Measurements from ENCODE around the gene SIAH3. TPM values are rescaled to one million over a fixed set of nuclear protein-coding genes. Genes with fewer than 3 reads are reported as not detected.
"Not testable (repeated sequence)": the region's sequence is repeated elsewhere in the genome, so short reads cannot be mapped to it uniquely, and the experiment has no call there.

Gene SIAH3
- total RNA-seq, 6 experiments from 2014 or later = not detected

DNA sequence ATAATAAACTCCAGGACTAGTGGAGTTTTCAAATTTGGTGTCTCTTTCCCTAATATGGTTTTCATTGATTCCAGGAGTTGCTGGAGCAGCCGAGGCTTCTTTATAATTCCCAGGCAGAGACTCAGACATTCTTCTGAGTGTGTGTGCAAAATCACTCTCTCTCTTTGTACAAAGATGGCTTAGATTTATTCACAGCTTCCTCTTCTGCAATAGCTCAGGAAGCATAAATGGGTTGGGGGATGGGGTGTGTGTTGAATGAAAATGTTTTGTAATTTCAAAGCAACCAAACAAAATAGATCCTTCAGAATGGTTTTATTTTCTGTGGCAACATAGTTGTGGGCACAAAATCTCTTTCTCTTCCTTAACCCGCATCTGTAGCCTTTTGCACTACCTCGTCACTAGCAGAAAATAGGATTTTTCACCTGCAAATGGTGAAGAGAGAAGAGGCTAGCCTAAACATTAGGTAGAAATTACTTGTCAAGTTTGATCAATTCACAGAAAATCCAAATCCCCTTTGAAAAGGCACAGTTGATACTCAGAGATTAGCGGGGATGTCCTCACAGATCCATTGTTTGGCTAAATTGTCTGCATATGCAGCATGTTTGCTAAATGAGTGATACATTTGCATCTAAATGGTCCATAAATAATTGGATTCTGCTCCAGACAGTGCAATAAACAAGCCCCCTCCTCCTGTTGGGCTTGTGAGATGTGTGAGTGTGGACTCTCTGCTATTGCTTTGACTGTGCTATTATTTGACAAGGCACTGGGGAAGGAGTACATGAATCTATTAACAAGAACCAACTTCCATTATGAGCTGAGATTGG, 82.7 kb downstream of the SIAH3 start:
- no peak for TF ChIP-seq CTCF (IDR thresholded peaks at IDR 0.05)
- Mint-ChIP-seq H3K4me1 (ENCODE audit: low read depth) (no peaks in the 10 kb centered on the region; the same call in 1 of the 2 replicates), H3K27ac (no peak overlapping the region), H3K9me3 (no peaks in the 10 kb centered on the region; the same call in 1 of the 2 replicates), H3K4me3 (no peak overlapping the region), H3K36me3 (ENCODE audit: low read depth) (no peaks in the 10 kb centered on the region), H3K27me3 (ENCODE audit: insufficient read depth) (peaks cover 6% of the 10 kb centered on the region; the same call in 1 of the 2 replicates)
- no peak for DNase-seq

DNA sequence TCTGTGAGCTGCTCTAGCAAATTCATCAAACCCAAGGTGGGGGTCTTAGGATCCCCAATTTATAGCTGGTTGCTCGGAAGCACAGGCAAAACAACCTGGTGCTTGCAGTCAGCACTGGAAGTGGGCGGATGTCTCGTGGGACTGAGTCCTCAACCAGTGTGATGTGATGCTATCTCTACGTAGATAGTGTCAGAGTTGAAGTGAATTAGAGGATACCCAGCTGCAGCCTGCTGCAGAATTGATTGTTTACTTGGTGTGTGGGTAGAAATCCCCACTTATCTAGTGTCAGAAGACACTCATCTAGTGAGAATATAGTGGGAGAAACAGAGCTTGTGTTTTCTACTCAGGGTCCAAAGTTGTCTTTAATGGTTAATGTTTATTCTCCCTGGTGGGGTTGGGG, 86.1 kb downstream of the SIAH3 start:
- peaks cover 9% of the 10 kb centered on the region for H3K27me3 Mint-ChIP-seq (ENCODE audit: insufficient read depth)
- H3K9me3 Mint-ChIP-seq = no peaks in the 10 kb centered on the region; the same call in 1 of the 2 replicates
- H3K27ac Mint-ChIP-seq = no peak overlapping the region
- H3K36me3 Mint-ChIP-seq (ENCODE audit: low read depth) = no peaks in the 10 kb centered on the region
- no peak for TF ChIP-seq CTCF (IDR thresholded peaks at IDR 0.05)
- no peak overlapping the region for H3K4me3 Mint-ChIP-seq
- no peaks in the 10 kb centered on the region for H3K4me1 Mint-ChIP-seq (ENCODE audit: low read depth)
- no peak for DNase-seq

DNA sequence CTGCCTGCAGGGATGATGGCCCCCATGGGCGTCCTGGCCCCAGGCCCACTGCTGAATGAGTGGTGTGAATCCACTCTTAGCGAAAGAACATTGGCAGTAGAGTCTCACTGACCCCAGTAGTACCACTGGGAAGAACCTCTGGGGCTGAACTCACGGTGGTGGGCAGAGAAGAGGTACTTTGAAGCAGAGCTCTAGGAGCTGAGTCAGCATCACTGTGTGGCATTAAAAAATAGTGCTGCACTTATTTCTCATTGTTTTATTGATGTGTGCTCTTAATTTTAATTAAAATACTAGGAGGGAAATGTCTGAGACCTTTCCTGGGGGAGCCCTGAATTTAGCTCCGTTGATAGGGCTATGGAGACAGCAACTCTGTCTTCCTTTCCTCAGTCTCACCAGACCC, 88.1 kb downstream of the SIAH3 start:
- peaks cover 4% of the 10 kb centered on the region; the same call in 1 of the 2 replicates for H3K36me3 Mint-ChIP-seq (ENCODE audit: low read depth)
- DNase-seq = no peak
- H3K27me3 Mint-ChIP-seq (ENCODE audit: insufficient read depth) = peaks cover 7% of the 10 kb centered on the region
- H3K4me3 Mint-ChIP-seq = no peak overlapping the region
- no peaks in the 10 kb centered on the region for H3K4me1 Mint-ChIP-seq (ENCODE audit: low read depth)
- no peak for TF ChIP-seq CTCF (IDR thresholded peaks at IDR 0.05)
- no peak overlapping the region for H3K27ac Mint-ChIP-seq
- H3K9me3 Mint-ChIP-seq = peaks cover 5% of the 10 kb centered on the region

GRCh38 chr13:45757589-45757988, 94.0 kb downstream of the SIAH3 start:
- not testable (repeated sequence) for H3K27me3 Mint-ChIP-seq (ENCODE audit: insufficient read depth); H3K36me3 Mint-ChIP-seq (ENCODE audit: low read depth); H3K4me3 Mint-ChIP-seq; H3K4me1 Mint-ChIP-seq (ENCODE audit: low read depth); DNase-seq; H3K27ac Mint-ChIP-seq
- H3K9me3 Mint-ChIP-seq = peaks cover 14% of the 10 kb centered on the region

DNA sequence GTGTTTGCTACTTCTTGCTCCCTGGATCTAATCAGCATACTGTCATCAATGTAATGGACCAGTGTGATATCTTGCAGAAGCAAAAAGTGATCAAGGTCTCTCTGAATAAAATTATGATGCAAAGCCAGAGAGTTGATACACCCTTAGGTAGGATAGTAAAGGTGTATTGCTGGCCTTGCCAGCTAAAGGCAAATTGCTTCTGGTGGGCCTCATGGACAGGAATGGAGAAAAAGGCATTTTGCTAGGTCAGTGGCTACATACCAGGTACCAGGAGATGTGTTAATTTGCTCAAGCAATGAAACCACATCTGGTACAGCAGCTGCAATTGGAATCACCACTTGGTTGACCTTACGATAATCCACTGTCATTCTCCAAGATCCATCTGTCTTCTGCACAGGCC, 95.1 kb downstream of the SIAH3 start:
- H3K4me1 Mint-ChIP-seq (ENCODE audit: low read depth); H3K4me3 Mint-ChIP-seq; H3K27me3 Mint-ChIP-seq (ENCODE audit: insufficient read depth); H3K36me3 Mint-ChIP-seq (ENCODE audit: low read depth); H3K27ac Mint-ChIP-seq; DNase-seq: not testable (repeated sequence)
- peaks cover 14% of the 10 kb centered on the region for H3K9me3 Mint-ChIP-seq

DNA sequence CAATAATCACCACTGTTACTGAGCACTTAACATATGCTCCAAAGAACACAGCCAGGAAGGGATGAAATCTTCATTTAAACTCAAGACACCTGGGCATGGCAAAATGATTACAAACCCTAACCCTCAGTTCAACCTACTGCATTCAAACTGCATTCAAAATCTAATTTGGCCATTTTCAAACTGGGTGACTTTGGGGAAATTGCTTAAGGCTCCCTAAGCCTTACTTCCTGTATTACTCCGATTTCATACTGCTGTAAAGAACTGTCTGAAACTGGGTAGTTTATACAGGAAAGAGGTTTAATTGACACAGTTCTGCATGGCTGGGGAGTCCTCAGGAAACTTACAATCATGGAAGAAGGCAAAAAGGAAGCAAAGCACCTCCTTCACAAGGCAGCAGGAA, 99.0 kb downstream of the SIAH3 start:
- no peaks in the 10 kb centered on the region for H3K4me1 Mint-ChIP-seq (ENCODE audit: low read depth)
- DNase-seq = no peak
- no peaks in the 10 kb centered on the region; the same call in none of the 2 replicates for H3K9me3 Mint-ChIP-seq
- H3K27me3 Mint-ChIP-seq (ENCODE audit: insufficient read depth) = peaks cover 3% of the 10 kb centered on the region
- peaks cover under 1% of the 10 kb centered on the region; the same call in 1 of the 2 replicates for H3K36me3 Mint-ChIP-seq (ENCODE audit: low read depth)
- no peak for TF ChIP-seq CTCF (IDR thresholded peaks at IDR 0.05)
- H3K4me3 Mint-ChIP-seq = no peak overlapping the region
- no peak overlapping the region for H3K27ac Mint-ChIP-seq

All from HFFc6 (cell line).